ENCODE results near the gene SLC39A12. TPM values are rescaled to one million over a fixed set of nuclear protein-coding genes. Genes with fewer than 3 reads are reported as not detected.

The SLC39A12 gene
- total RNA-seq: not detected in 2 replicates

DNA sequence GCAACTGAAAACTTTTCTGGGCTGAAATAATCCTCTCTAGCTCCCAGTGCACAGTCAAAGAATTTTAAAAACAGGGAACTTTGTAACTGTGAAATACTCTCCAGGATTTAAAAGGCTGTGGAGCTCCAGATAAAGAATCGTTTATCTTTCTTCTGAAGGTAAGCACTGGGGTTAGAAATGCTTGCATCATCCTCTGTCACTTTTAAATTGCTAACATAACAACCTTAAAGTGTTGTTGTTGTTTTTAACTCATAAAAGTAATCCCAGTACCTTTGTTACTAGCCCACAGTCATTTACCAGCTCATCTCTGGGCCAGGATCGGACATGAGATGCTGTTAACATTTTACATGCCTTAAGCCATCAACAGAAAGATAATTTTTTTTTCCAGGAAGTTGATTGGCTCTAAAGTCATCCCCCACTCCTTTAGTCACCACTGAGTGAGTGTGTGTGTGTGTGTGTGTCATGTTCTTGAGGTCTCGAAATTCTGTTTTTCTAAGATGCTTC lies at the start of gene SLC39A12:
Gene SLC39A12, plus strand, starts transcription at position 51 of the 504 bp plus-strand sequence. CDS start 1,359 bp downstream, outside the sequence.

Other genes with a start within 250 kb of the SLC39A12 start
- under 0.01 TPM in 2 replicates for gene TMEM236, start 199.7 kb upstream of the SLC39A12 start, total RNA-seq
- gene MRC1, start 142.6 kb upstream of the SLC39A12 start, total RNA-seq: under 0.01 TPM in 1 of 2 replicates, not detected in the other
- 1.2 and 1.6 TPM in 2 replicates for gene CACNB2, start 188.5 kb downstream of the SLC39A12 start, total RNA-seq